ENCODE results near the gene SCNN1B. TPM values are rescaled to one million over a fixed set of nuclear protein-coding genes. Genes with fewer than 3 reads are reported as not detected.

SCNN1B gene
- total RNA-seq, 4 donors from 2014 or later, result 0.66 to 2.7 (median 2.2) TPM

- no peak for TF ChIP-seq CTCF (IDR thresholded peaks at IDR 0.05)
- TF ChIP-seq EP300 (IDR thresholded peaks at IDR 0.05), result no peak
- no peak for TF ChIP-seq POLR2A (IDR thresholded peaks at IDR 0.05)
- H3K36me3 ChIP-seq, result no peaks in the 10 kb centered on the region
- H3K4me3 ChIP-seq, result no peak overlapping the region
- H3K9me3 ChIP-seq, result peaks cover 0 to 3% (median 0%) of the 10 kb centered on the region in 4 donors
- no peaks in the 10 kb centered on the region for H3K27me3 ChIP-seq
- H3K4me1 ChIP-seq, result no peaks in the 10 kb centered on the region
- DNase-seq (ENCODE audit: low spot score in 2 of 2), result no peak
- no peak overlapping the region for H3K27ac ChIP-seq
Observed at GRCh38 chr16:23353440-23353839, 51.3 kb downstream of the SCNN1B start.

DNA sequence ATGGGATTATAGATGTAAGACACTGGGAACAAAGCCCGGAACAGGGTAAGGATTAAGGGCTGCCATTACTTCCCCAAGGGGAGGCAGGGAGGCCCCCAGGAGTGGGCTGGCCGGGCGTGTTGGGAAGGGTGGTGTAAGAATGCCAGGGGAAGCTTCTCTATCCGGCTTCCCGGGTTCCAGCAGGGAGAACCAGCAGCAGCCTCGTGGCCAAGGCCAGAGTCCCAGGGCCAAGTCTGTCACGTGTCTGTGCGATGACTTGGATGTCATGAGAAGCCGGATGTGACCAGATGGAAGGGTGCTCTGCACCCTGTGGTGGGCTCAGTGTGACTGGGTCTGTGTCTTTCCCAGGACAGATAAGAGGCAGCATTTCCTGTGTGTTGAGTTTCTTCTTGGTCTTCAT, 52.1 kb downstream of the SCNN1B start:
- 87 to 90% methylated on average over 9 of the region's 9 CpGs for WGBS, 2 donors
- TF ChIP-seq CTCF (IDR thresholded peaks at IDR 0.05), result no peak
- no peak for TF ChIP-seq POLR2A (IDR thresholded peaks at IDR 0.05)
- TF ChIP-seq EP300 (IDR thresholded peaks at IDR 0.05), result no peak
- DNase-seq (ENCODE audit: low spot score in 2 of 2), result no peak
- Histone ChIP-seq H3K9me3 (peaks cover 0 to 3% (median 0%) of the 10 kb centered on the region in 4 donors), H3K4me1 (no peaks in the 10 kb centered on the region), H3K4me3 (no peak overlapping the region), H3K36me3 (no peaks in the 10 kb centered on the region), H3K27me3 (no peaks in the 10 kb centered on the region), H3K27ac (no peak overlapping the region)

- 85 to 89% methylated on average over 10 to 13 of the region's 13 CpGs for WGBS, 2 donors
- H3K4me3 ChIP-seq, result no peak overlapping the region
Observed at GRCh38 chr16:23355106-23355670, 53.1 kb downstream of the SCNN1B start.

GRCh38 chr16:23356941-23357340, 54.8 kb downstream of the SCNN1B start:
- peaks cover 0 to 3% (median 0%) of the 10 kb centered on the region in 4 donors for H3K9me3 ChIP-seq
- no peaks in the 10 kb centered on the region for H3K36me3 ChIP-seq
- no peak overlapping the region for H3K4me3 ChIP-seq
- no peaks in the 10 kb centered on the region for H3K4me1 ChIP-seq
- WGBS, 2 donors, result 84 to 86% methylated on average over 4 to 7 of the region's 7 CpGs
- H3K27ac ChIP-seq, result no peak overlapping the region
- no peaks in the 10 kb centered on the region for H3K27me3 ChIP-seq
- no peak for DNase-seq (ENCODE audit: low spot score in 2 of 2)
- TF ChIP-seq CTCF (IDR thresholded peaks at IDR 0.05), result no peak
- TF ChIP-seq POLR2A (IDR thresholded peaks at IDR 0.05), result no peak

More at GRCh38 chr16:23355106-23355670, 53.1 kb downstream of the SCNN1B start:
- Histone ChIP-seq H3K27ac (no peak overlapping the region), H3K4me1 (no peaks in the 10 kb centered on the region), H3K27me3 (no peaks in the 10 kb centered on the region), H3K9me3 (peaks cover 0 to 3% (median 0%) of the 10 kb centered on the region in 4 donors), H3K36me3 (no peaks in the 10 kb centered on the region)
- DNase-seq (ENCODE audit: low spot score in 2 of 2), result no peak
- TF ChIP-seq EP300 (IDR thresholded peaks at IDR 0.05), result no peak
- no peak for TF ChIP-seq CTCF (IDR thresholded peaks at IDR 0.05)
- no peak for TF ChIP-seq POLR2A (IDR thresholded peaks at IDR 0.05)

- TF ChIP-seq POLR2A (IDR thresholded peaks at IDR 0.05), result no peak
- TF ChIP-seq CTCF (IDR thresholded peaks at IDR 0.05), result no peak
- TF ChIP-seq EP300 (IDR thresholded peaks at IDR 0.05), result no peak
- H3K27me3 ChIP-seq, result no peaks in the 10 kb centered on the region
- no peaks in the 10 kb centered on the region for H3K9me3 ChIP-seq
- no peak for DNase-seq (ENCODE audit: low spot score in 2 of 2)
- H3K4me3 ChIP-seq, result no peak overlapping the region
- H3K36me3 ChIP-seq, result no peaks in the 10 kb centered on the region
- 79 to 91% methylated on average over 5 to 8 of the region's 8 CpGs for WGBS, 2 donors
- H3K27ac ChIP-seq, result no peak overlapping the region
- no peaks in the 10 kb centered on the region for H3K4me1 ChIP-seq
Observed at GRCh38 chr16:23357761-23358290, 55.7 kb downstream of the SCNN1B start.

Measured in tibial nerve (tissue), 4 donors.